NCI-H1436 (cell line): ENCODE measurements around the gene PLCD1.
"Not testable (repeated sequence)": the region's sequence is repeated elsewhere in the genome, so short reads cannot be mapped to it uniquely, and the experiment has no call there.

Experiments
- DNase-seq: peaks from one replicate; lab custom pipeline; 2025; lab: John Stamatoyannopoulos, UW

The PLCD1 gene

DNA sequence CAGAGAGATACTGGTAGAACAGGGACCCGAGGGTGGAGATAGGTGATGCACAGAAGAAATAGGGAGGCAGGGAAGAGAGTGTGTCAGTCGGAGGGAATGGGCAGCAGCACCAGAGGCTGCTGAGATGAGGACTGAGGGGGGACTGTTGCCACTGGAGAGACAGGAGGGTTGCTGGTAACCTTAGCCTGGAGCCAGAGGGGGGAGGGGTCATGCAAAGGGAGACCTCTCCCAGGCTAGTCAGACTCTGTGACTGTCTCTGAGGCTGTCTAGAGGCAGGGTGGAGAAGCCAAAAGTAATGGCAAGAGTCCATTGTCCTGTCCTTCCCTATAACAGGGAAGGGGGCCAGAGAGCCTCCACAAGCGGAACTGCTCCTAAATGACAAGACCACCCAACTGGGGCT lies 7.5 kb upstream of the PLCD1 start:
- no peak for DNase-seq

DNA sequence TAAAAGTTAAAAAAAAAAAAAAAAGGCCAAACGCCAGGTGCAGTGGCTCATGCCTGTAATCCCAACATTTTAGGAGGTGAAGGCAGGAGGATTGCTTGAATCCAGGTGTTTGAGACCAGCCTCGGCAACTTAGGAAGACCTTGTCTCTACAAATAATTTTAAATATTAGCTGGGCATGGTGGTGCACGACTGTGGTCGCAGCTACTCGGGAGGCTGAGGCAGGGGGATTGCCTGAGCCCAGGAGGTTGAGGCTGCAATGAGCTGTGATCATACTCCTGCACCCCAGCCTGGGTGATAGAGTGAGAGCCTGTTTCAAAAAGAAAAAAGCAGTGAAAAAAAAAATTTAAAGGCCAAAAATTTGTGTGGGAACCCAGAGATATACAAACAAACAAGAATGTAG lies 6.8 kb upstream of the PLCD1 start:
- no peak for DNase-seq

DNA sequence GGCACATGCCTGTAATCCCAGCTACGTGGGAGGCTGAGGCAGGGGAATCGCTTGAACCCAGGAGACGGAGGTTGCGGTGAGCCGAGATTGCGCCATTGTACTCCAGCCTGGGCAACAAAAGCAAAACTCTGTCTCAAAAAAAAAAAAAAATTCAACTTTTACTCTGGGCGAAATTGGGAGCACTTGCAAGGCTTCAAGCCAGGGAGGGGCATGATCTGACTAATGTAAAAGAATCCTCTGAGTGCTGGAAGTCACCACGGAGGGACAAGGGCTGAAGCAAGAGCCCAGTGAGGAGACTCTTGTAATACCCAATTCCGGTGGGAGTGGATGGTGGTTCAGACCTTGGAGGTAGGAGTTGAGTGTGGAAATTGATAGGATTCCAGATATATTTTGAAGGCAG lies 4.9 kb upstream of the PLCD1 start:
- not testable (repeated sequence) for DNase-seq

DNA sequence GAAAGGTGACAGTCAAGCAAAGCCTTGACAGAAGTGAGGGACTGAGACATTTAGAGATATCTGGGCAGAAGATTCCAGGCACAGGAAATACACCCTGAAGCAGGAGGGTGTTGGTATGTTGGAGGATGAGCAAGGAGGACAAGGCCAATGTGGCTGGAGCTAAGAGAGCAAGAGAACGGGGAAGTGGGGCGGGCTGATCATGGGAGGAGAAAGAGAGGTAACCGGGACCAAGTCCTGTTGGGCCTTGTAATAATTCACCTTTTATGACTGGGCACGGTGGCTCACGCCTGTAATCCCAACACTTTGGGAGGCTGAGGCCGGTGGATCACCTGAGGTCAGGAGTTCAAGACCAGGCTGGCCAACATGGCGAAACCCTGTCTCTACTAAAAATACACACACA lies 4.1 kb upstream of the PLCD1 start:
- not testable (repeated sequence) for DNase-seq

DNA sequence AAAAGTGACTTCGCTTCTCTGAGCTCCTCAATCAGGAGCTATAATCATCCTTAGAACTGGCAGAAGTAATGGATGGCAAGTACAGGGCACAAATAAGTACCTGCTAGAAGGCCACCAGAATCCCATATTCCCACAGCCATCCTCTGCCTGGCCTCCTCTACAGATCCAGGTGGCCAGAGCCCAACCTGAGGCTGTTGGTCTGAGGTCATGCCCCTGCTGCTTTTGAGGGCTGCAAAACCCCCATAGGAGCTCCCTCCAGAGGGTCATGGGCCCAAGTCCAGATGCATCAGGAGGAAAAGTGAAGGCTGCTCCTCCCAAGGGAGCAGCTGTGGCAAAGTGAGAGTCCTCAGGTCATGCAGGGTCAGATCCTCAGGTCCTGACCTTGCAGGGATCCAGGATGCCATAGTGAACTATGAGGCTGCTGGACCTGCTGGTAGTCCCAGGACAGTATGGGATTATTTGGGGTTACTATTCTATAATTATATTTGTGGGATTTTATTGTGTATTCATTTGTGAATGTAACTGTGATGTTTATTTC lies 3.0 kb upstream of the PLCD1 start:
- DNase-seq = no peak

DNA sequence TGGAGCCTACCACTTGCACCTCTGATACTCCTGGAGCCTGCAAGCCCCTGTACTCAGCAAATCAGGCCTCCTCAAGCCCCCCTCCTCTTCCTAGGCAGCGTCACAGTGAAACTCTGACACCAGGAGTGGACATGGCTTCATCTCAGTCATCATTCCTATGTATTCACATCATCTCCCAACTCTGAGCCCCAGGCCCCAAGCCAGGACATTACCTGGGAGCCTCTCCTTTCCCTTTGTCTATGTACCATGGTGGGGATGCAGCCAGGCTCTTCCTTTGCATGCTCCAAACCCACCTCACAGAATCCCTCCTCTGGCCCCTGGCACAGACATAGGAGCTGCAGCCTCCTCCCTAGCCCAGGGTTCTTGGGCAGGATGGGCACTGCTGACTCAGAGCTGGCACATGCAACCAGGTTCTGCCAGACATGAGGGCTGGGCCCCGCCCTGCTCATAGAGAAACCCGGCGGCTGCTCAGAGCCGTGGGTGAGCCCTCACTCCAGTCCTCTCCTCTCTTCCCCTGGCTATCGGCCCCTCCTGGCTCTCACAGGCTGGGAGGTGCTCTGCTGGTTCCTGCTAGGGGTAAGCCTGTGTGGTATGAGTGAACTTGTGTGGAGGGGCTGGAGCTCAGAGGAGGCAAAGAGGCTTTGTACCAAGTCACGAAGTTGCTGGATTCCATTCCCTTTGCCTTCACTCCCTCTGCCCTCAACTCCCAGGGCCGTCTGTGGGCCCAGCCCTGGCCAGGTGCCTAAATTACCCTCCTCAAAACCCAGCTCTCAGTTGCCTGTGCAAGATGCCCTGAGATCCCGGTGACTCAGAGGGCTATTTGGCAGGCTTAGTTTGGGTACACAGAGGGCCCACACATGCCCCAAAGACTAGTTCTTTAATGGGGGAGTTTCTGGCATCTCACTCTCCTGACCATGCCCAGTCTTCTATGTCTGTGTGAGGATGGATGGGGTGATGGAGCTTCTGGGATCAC lies 1.9 kb upstream of the PLCD1 start:
- no peak for DNase-seq

DNA sequence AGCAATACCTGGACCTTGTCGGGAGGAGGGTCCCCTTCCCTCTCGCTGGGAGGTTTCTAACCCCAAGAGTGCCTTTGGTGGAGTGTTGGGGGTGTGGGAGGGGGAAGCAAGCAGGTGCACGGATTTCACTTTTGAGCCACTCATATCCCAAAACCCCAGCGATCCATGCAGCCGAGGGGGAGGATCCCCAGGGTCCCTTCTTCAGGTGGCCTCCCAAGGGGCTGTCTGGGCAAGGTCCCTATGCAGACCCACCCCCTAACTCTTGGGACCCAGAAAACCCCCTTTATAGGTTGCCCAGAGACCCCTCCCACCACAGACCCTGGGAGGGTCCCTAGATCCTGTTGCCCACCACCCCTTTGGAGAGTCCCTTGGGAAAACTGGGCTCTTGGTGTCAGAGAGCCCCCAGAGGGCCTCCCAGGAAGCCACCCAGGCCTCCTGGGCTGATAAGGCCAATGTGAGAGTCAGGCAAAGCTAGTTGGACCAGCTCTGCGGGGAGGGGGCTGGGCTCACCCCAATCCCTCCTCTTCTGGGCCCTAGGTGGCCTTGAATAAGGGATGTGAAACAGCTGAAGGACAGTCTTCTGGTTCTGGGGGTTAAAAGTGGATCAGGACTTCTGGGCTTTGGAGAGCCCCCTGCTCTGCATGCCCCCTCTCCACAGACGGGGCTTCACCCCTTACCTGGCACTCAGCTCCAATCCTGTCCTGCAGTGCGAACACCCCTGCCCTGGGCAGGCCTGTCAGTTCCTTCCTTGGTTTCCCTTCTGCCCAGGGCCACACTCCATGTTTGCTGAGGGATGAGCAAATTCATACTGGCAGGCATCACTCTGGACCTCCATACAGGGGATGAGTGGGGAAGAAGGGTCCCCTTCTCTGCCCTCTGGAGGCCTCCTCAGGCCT lies 932 bp upstream of the PLCD1 start:
- no peak for DNase-seq

DNA sequence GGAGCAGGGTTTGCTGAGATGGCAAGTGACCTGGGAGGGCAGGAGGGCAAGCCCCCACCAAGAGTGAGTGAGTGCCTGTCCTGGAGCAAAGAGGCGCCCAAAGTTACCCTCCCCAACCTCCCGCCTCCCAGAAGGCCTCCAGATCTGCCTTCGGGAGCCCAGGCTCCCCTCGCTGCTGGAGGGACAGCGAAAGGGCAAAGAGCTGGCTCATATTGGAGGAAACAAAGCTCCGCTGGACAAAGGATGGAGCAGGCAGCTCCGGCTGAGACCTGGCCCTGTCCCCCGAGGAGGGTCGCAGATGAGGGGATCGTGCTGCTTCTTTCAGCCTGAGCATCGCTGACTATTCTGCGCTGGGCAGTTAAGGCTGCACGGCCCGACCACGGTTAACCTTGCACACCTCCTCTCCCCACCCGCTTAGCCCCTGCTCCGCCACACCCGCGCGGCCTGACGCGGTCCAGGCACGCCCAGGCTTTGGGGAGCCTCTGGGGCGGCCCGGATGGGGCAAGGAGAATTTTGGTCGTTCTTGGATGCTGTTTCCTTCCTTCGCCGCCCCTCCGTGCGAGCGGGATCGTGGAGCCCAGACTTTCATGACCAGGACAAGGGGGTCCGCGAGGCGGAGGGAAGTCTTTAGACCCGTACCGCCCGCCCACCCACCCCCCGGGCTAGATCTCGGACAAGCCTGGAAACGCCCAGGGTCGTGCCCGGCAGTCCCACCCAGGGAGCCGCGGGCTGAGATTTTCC lies 651 bp downstream of the PLCD1 start:
- DNase-seq = no peak

DNA sequence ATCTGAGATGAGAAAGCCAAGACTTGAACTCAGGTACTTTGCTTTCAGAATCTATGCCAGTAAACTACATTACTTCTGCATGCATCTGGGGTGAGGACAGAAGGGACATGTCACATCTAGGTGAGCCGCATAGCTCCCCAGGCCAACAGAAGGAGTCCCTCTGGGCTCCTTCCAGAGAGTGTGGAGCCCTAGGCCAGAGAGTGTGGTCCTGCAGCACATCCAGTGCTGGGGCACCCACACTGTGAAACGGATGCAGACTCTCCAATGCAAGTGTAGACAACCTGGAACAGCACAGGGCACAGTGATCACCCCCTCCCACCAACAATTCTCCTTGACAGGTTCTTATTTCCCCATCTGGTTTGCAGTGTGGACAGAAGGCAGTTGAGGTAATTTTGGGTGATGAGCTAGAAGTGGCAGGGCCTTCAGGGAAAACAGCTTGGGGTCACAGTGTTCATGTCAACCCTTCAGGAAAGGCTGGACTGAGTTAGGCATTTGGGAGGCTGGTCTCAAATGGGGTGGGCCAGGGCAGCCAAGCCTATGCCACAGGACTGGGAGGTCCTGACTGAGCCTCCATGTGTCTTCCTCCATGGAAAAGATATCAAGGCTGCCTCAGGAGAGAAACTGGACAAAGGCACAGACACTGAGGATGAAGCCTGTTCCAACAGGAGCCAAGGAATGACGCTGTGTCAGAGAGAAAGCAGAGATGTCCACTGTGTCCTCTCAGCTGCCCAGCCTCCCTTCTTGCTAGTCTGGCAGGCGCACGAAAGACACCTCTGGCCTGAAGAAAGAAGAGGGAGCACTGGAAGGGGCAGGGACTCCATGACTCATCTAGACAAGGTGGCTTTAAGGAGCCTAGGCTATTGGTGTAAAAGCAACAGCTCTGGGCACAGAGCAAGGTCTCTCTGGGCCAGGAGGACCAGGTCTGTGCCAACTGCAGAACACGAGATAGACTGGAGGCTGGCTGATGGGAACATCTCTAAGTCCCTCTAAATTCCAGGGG lies 1.7 kb downstream of the PLCD1 start:
- DNase-seq = no peak

DNA sequence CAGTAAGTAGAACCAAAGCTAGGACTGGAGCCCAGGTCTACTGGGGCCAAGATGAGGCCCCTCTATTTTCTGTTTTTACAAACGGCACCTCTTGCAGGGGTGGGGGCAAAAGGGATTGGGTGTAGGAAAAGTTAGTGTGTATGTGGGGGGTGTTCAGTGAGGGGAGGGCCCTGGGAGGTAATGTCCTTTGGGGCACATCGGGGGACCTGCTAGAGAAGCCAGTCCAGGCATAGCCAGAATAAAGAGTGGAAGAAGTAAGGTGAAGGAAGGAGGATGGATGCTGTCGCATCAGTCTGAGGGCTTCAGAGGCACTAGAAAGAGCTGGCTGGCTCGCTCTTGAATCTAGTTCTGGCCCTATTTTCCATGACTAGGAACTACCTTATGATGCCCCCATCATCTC lies 2.6 kb downstream of the PLCD1 start:
- no peak for DNase-seq

DNA sequence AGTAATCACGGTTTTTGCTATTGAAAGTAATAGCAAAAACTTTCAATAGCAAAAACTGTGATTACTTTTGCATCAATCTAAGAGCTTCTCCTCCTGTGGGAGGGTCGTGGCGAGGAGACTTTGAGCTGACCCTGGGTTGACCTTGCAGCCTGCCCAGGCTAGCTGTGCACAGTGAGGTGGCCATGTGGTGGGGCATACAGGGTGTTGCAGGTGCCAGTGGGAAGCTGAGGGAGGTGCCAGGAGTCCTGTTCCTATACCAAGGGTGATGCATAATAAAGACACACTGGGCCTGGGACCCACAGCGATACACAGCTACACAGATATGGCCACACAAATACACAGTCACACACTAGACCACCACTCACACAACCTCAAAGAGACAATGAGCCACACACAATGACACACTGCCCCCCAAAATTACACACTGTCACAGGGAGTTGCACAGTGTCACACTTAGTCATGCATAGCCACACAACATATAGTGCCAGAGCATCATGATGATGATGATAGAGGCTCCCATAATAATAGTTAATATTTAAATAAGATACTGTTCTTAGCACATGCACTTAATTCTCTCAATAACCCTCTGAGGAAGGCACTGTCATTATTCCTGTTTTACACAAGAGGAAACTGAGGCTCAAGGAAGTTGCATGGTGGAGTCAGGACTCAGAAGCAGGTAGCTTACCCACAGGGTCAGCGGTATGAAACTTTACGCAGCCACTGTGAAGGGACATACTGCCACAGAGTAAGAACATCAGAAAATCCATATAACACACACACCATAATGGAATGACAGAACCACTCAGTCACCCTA lies 6.3 kb downstream of the PLCD1 start:
- DNase-seq = no peak

DNA sequence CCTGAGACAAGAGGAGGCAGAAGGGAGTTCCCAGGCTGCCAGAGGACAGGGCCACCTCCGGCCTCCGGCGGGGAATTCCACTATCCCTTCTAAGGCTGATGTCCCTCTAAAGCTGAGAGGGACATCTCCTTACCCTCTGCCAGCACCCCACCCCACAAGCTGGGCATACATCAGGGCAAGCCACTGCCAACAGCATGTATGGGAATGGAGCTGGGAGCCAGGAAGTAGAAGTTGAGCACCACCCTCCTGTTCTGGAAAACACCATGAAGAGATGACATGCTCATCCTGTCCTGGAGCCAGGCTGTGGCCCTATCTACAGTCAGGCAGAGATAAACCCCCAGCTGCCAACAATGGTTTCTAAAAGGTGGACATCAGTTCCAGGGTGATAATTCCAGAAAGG lies 7.1 kb downstream of the PLCD1 start:
- DNase-seq = no peak

DNA sequence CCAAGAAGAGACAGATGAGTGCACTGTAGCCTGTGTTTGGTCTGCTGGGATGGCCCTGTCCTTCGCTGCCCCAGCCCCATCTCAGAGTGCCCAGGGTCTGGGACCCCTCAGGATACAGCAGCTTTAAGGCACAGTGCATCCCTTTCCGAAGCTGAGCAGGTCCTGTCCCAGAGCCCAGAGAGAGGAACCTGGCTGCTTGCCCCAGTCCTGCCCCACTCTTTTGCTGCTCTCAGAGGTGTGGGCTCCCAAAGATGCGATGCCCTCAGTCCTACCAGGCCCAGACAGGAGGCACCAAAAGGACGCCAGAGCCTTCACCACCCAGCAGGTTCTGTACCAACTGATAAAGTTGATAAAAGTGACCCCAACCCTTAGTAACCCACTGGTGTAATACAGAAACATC lies 8.2 kb downstream of the PLCD1 start:
- no peak for DNase-seq

DNA sequence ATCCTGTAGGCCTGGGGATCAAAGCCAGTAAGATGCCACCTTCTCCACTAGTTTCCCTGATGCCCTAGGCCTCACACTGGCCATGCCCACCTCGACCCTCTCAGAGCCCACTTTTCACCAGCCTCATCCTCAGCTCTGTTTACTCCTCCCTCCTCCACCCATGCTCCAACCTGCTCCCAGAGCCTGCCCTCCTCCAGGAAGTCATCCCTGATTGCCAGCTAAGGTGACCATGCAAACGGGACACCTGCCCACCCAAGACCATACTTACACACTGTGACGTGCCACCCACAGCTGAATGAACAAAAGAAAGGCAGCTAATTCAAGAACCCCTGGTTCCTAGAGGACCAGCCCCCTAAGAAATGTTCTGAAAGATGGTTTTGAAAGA lies 9.1 kb downstream of the PLCD1 start:
- DNase-seq = no peak

DNA sequence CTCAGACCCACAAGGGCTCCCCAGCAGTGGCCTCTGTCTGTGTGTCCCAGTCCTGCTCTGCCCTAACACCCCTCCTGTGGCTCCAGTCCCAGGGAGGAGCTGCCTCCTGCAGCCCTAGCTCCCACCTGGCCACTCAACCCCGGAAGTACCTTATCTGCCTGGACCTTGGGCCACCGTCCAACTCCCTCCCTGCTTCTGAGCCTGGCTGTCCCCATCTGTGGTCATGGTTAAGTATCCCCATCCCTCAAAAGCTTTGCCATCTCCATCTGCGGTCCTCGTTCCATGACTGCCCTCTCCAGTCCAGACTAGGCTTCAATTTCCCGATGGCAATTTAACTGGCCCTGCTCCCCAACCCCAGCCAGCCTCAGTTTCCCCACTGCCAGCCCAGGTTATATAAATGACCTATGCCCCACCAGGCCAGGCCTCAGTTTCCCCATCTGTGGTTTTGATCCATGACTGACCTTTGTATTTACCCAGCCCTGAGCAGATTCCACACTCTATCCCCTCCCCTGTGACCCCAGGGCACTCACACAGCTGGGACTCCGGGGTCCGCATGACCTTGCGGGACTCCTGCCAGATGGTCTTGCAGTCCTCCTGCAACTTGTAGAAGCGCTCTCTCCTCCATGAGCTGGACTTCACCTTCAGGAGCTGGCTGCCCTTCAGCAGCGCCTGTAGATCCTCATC lies 9.6 kb downstream of the PLCD1 start:
- DNase-seq = no peak

DNA sequence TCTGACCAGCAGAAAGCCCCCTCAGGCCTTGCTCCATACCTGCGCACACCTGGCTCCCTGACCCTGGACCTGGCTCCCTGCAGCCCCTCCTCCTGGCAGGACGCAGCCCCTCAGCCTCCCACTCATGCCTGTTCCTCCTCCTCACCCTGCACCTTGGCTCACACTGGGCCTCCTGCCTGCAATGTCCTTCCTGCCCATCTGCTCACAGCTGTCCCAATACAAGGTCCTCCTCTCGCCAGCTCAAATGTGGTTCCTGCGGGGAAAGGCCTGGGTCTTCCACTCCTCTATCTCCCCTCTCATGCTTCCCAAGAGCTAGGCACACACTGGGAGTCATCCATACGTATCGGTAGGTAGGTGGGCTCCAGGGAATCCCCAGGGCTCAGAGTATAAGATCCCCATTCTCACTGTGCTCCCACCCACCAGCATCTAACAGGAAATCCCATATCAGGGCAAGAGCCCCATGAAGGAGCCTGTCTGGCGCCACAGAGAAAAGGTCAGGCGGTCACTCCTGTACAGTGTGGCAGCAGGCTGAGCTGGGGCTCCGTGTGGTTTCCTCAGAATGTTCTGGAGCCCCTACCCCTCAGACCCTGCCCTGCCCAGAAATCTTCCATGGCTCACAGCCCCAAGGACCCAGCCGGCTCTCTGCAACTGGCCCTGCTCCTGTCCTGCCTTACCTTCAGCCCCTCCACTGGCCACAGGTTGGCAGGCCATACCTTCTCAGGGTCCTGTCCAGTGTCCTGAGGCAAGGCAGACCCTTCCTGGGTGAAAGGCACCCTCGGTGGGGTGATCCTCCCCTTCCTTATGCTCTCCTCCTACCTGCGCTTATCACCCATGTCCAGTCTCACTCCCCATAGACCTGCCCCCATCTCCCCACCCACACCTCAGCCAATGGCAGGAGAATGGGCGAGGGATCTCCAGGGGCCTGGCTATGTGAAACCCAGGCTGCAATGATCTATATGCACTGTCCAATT lies 10.9 kb downstream of the PLCD1 start:
- no peak for DNase-seq

DNA sequence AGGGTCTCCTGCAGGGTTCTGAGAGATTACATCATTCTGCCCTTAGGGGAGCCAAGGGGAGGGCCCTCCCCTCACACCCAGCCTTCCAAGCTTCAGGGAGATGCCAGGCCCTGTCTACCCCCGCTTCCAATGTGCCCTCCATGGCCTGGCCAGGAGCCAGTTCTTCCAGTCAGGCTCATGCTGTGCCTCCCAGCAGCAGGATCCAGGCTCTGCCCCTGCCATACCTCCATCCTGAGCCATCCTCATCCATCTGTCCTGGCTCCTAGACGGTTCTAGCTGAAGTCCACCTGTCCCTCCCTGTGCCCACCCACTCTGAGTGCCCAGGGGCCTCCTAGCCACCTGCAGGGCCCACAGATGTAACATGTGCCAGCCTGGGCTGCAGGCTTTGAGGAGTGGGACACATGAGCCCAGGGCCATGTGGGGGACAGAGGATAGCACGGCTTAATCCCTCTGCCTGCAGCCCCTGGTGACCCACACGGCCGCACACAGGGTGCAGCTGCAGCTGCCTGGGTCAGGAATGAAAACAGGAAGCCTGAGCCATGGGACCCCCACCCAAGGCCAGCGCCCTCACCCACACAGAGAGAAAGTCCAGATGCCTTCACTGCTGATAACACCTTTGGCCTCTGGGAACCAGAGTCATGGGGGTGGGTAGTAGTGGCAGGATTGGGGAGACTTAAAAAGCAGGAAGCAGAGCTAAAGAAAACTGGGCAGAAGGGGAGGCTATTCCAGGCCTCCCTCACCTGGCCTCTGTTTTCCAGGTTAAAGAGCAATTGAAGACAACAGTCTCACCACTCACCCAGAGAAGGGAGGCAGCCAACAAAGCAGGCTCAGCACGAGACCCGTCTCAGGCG lies 11.8 kb downstream of the PLCD1 start:
- DNase-seq = no peak
